WTC11 (cell line): ENCODE measurements around the gene LDAH.

ENCODE experiments used
- NR2C2 ChIP-seq: sonication (generic); formaldehyde crosslinking; IDR thresholded peaks from 2 replicates; pipeline ENCODE4 v1.8.0; 2022; ENCODE audit warnings: mild to moderate bottlenecking, missing genetic modification reagents
- ZNF416 ChIP-seq: fragments of 250-450 bp; sonication (Bioruptor Pico); IDR thresholded peaks from 2 replicates; pipeline ENCODE4 v1.9.0; 2021; ENCODE audit warnings: mild to moderate bottlenecking, inconsistent platforms
- ZNF423 ChIP-seq: fragments of 250-450 bp; sonication (Bioruptor Pico); IDR thresholded peaks from 2 replicates; pipeline ENCODE4 v2.1.2; 2022; ENCODE audit warnings: mild to moderate bottlenecking, moderate library complexity
- TF ChIP-seq, protein P1 (sequence below): fragments of 200-600 bp; IDR thresholded peaks from 2 replicates; pipeline ENCODE4 v1.8.0; 2022; ENCODE audit warnings: antibody characterized with exemption
- TF ChIP-seq, protein P2 (sequence below): sonication (generic); formaldehyde crosslinking; IDR thresholded peaks from 2 replicates; pipeline ENCODE4 v1.8.1; 2023; ENCODE audit warnings: mild to moderate bottlenecking, missing genetic modification reagents, moderate library complexity
- TF ChIP-seq, protein P3 (sequence below): sonication (generic); formaldehyde crosslinking; IDR thresholded peaks from 2 replicates; pipeline ENCODE4 v1.8.1; 2022; ENCODE audit warnings: missing genetic modification reagents, borderline replicate concordance
- TF ChIP-seq, protein P4 (sequence below): sonication (generic); formaldehyde crosslinking; IDR thresholded peaks from 2 replicates; pipeline ENCODE4 v1.8.1; 2022; ENCODE audit warnings: low read depth, missing genetic modification reagents, borderline replicate concordance

DNA sequence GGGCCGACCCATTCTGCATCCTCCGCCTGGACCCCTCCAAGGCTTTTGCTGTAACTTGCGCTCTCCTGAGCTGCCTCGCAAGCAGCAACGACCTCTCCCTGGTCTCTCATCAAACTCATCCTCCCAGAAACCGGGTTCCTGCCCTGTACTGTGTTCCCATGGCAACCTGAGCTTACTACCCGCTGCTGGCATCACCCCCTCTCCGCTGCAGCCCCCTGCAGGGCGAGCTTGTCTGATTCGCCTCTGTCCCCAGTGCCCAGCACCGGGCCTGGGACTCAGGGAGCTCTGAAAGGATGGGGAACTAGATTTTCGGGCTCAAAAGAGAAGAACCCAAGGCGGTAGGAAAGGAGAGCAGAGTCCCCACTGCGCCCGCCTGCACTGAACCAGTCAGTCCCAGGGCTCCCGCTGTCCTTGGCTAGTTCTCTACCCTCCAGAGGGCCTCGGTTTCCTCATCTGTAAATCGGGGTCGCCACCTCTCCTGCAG is 172.5 kb downstream of the LDAH start:
- TF ChIP-seq ZNF423 (CRISPR knock-in tag): no peak
- TF ChIP-seq, protein P1, sequence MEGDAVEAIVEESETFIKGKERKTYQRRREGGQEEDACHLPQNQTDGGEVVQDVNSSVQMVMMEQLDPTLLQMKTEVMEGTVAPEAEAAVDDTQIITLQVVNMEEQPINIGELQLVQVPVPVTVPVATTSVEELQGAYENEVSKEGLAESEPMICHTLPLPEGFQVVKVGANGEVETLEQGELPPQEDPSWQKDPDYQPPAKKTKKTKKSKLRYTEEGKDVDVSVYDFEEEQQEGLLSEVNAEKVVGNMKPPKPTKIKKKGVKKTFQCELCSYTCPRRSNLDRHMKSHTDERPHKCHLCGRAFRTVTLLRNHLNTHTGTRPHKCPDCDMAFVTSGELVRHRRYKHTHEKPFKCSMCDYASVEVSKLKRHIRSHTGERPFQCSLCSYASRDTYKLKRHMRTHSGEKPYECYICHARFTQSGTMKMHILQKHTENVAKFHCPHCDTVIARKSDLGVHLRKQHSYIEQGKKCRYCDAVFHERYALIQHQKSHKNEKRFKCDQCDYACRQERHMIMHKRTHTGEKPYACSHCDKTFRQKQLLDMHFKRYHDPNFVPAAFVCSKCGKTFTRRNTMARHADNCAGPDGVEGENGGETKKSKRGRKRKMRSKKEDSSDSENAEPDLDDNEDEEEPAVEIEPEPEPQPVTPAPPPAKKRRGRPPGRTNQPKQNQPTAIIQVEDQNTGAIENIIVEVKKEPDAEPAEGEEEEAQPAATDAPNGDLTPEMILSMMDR: no peak
- TF ChIP-seq, protein P2, sequence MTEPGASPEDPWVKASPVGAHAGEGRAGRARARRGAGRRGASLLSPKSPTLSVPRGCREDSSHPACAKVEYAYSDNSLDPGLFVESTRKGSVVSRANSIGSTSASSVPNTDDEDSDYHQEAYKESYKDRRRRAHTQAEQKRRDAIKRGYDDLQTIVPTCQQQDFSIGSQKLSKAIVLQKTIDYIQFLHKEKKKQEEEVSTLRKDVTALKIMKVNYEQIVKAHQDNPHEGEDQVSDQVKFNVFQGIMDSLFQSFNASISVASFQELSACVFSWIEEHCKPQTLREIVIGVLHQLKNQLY (CRISPR knock-in tag): no peak
- TF ChIP-seq NR2C2: no peak
- TF ChIP-seq, protein P3, sequence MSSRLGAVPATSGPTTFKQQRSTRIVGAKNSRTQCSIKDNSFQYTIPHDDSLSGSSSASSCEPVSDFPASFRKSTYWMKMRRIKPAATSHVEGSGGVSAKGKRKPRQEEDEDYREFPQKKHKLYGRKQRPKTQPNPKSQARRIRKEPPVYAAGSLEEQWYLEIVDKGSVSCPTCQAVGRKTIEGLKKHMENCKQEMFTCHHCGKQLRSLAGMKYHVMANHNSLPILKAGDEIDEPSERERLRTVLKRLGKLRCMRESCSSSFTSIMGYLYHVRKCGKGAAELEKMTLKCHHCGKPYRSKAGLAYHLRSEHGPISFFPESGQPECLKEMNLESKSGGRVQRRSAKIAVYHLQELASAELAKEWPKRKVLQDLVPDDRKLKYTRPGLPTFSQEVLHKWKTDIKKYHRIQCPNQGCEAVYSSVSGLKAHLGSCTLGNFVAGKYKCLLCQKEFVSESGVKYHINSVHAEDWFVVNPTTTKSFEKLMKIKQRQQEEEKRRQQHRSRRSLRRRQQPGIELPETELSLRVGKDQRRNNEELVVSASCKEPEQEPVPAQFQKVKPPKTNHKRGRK: no peak
- TF ChIP-seq, protein P4, sequence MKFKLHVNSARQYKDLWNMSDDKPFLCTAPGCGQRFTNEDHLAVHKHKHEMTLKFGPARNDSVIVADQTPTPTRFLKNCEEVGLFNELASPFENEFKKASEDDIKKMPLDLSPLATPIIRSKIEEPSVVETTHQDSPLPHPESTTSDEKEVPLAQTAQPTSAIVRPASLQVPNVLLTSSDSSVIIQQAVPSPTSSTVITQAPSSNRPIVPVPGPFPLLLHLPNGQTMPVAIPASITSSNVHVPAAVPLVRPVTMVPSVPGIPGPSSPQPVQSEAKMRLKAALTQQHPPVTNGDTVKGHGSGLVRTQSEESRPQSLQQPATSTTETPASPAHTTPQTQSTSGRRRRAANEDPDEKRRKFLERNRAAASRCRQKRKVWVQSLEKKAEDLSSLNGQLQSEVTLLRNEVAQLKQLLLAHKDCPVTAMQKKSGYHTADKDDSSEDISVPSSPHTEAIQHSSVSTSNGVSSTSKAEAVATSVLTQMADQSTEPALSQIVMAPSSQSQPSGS (CRISPR knock-in tag): no peak
- no peak for TF ChIP-seq ZNF416 (CRISPR knock-in tag)
